GM10248 (cell line): Measurements from ENCODE around the gene PTX4.

Experiments used
- CTCF ChIA-PET: fragments of 300-600 bp; sonication (Branson Sonifier 250); formaldehyde crosslinking; extraction: SDS; loops from one replicate; lab custom pipeline; 2021; ENCODE audit warnings: antibody characterized with exemption; lab: Yijun Ruan, JAX
- POLR2A ChIA-PET: fragments of 350-650 bp; sonication (Branson Sonifier 250); formaldehyde crosslinking; extraction: SDS; loops from one replicate; lab custom pipeline; 2020; ENCODE audit warnings: antibody characterized with exemption; lab: Yijun Ruan, JAX
- DNase-seq: peaks from one replicate; pipeline ENCODE4 v3.0.0; 2012; ENCODE audit errors: extremely low spot score
- CTCF ChIP-seq: IDR thresholded peaks from 2 replicates; pipeline ENCODE4 v1.5.1; 2012; ENCODE audit warnings: mild to moderate bottlenecking, low read depth; ENCODE audit errors: extremely low read depth, missing control alignments, control extremely low read depth

PTX4 gene

GRCh38 chr16:1530349-1530882 lies 41.7 kb upstream of the PTX4 start:
- no peak for TF ChIP-seq CTCF
- no peak for DNase-seq
- POLR2A ChIA-PET = no interaction called here
- CTCF ChIA-PET = no interaction called here

GRCh38 chr16:1528921-1529537 lies 40.3 kb upstream of the PTX4 start:
- no peak for TF ChIP-seq CTCF
- ChIA-PET CTCF (no interaction called here), POLR2A (no interaction called here)
- no peak for DNase-seq

GRCh38 chr16:1527836-1528811 lies 39.4 kb upstream of the PTX4 start:
- POLR2A ChIA-PET = no interaction called here
- no peak for DNase-seq

GRCh38 chr16:1526608-1527555 lies 38.1 kb upstream of the PTX4 start:
- CTCF ChIA-PET = no interaction called here
- no peak for DNase-seq
- TF ChIP-seq CTCF = no peak
- POLR2A ChIA-PET = no interaction called here

More at GRCh38 chr16:1527836-1528811, 39.4 kb upstream of the PTX4 start:
- CTCF ChIA-PET = no interaction called here
- TF ChIP-seq CTCF = no peak

GRCh38 chr16:1525871-1526607 lies 37.3 kb upstream of the PTX4 start:
- DNase-seq = no peak
- CTCF ChIA-PET = no interaction called here
- TF ChIP-seq CTCF = no peak
- POLR2A ChIA-PET = no interaction called here
